ENCODE results near the gene SEC62.

Gene SEC62, protein sequence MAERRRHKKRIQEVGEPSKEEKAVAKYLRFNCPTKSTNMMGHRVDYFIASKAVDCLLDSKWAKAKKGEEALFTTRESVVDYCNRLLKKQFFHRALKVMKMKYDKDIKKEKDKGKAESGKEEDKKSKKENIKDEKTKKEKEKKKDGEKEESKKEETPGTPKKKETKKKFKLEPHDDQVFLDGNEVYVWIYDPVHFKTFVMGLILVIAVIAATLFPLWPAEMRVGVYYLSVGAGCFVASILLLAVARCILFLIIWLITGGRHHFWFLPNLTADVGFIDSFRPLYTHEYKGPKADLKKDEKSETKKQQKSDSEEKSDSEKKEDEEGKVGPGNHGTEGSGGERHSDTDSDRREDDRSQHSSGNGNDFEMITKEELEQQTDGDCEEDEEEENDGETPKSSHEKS

DNA sequence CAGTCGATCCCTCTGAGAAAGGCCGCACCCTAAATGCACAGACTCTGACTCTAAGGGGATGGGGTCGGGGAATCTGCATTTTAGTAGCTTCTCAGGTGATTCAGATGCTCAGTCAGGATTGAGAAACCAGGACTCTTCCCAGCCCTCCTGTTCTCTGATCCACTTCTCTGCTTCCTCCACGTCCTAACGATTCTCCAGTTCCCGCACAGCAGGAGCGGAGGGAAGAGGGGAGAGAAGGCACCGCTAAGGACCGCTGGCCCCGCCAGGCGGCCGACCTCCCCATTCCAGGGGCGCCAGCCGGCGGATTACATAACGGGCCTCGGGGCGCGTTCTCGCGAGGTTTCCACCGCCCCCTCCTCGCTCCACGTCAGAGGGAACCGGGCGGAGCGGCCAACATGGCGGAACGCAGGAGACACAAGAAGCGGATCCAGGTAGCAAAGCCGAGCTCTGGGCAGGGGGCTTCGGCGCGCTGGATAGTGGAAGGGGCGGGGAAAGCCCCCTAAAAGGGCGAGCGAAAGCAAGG is at the start of gene SEC62:
TSS of gene SEC62 (plus strand) at position 380 of the 523 bp plus-strand sequence. CDS start at position 396, 16 bp downstream.
- peak; percentile 87 to 93 for DNase-seq (ENCODE audit: extremely low read depth in 1 of 2, low read depth in 1 of 2)

DNA sequence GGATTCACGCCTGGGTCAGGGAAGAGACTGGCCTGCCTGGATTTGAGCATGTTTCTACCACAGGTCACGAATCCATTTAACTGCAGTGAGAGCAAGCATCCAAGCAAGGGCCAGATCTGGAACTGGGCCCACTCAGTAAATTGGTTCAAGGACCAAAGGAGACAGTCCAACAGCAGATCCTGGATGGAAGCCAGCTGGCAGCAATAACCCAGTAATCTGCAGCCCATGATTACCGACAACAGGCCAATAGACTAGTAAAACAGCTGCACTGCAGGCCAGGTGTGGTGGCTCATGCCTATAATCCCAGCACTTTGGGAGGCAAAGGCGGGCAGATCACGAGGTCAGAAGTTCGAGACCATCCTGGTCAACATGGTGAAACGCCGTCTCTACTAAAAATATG is 43.4 kb upstream of the SEC62 start:
- DNase-seq (ENCODE audit: extremely low read depth in 1 of 2, low read depth in 1 of 2), result no peak

DNA sequence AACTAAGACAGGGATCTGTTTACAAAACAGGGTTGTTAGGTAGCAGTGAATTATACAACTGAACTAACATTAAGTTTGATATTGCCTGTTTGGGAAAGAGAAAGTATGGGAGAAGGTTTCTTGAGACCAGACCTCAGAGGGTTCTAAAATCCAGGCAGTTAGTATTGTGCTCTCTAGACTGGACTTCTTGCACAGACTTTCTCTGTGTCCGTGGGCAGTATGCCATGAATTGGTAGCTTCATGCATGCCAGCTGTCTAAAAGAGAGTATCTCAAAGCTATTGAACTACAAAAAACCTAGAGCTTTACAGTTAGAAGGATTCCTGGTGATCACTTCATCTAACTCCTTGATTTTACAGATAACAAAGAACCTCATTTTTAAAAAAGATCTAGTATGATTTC is 42.8 kb upstream of the SEC62 start:
- no peak for DNase-seq (ENCODE audit: extremely low read depth in 1 of 2, low read depth in 1 of 2)

DNA sequence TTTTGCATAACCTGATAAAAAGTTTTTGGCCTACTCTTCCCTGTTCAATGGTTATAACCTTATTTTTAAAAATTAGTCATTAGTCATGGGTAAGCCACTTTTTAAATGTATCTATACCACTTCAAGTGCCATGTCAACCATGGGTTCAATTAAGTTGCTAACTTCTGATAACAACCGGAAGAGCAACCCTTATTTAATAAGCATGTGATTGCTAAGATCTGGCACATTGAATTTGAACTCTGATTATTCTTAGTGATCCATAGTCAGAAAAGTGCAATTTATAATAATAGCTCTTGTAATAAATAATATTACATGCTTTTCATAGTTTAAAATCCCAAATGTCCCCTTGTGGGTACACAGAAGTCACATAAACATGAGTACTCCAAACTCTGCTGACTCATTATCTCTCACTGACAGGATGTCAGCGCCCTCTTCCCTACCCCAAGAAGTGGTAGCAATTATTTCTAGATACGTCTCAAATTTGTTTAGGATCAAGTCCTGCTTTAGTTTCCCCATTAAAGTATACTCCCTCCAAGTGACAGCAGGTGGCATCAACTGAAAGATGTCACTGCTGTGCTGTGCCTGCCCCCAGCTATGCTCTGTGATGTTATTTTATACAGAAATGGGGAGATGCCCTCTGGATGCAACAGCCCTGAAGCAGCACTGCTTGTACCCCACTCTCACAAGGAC is 36.6 kb upstream of the SEC62 start:
- DNase-seq (ENCODE audit: extremely low read depth in 1 of 2, low read depth in 1 of 2), result no peak

DNA sequence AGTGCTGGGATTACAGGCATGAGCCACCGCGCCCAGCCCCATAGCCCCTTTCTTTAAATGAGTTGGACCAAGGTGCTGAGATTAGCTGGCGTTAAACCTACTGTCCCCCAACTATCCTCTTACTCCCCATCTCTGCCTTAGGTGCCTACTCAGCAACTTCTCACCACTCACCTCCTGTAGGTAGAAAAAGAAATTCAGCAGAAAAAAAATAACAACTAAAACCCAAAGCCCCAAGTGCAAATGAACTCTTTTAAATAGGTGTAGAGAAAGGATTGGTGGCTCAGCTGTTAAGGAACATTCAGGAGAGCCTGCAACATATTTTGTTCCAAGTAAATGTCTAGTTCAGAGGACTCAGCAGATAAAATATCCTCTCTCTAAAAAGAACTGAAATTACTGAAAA is 35.8 kb upstream of the SEC62 start:
- DNase-seq (ENCODE audit: extremely low read depth in 1 of 2, low read depth in 1 of 2), result no peak

DNA sequence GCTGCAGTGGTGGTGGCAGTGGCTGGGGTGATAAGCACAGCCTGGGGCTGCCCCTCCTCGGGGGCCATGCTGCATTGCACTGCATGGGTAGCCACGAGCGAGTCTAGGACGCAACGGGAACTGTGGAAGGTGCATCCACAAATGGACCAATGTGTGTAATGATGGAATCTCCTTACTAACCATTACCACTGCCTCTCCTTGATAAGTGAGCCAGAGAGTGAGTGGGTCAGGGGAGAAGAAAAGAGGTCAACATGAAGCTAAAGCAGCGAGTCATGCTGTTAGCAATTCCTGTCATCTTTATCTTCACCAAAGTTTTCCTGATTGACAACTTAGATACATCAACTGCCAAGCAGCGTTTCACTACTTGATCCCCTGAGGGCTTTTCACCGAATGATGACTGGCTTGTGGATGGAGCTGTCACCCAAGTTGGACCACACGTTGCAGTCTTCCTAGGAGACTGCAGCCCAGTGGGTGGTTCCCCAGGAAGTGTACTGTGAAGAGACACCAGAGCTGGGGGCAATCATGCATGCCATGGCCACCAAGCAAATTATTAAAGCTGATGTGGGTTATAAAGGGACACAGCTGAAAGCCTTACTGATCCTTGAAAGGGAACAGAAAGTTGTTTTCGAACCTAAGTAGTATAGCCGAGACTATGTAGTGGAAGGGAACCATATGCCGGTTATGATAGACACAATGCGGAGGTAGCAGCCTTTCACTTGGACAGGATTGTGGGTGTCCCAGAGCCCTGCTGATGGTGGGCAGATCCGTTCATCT is 34.7 kb upstream of the SEC62 start:
- no peak for DNase-seq (ENCODE audit: extremely low read depth in 1 of 2, low read depth in 1 of 2)

DNA sequence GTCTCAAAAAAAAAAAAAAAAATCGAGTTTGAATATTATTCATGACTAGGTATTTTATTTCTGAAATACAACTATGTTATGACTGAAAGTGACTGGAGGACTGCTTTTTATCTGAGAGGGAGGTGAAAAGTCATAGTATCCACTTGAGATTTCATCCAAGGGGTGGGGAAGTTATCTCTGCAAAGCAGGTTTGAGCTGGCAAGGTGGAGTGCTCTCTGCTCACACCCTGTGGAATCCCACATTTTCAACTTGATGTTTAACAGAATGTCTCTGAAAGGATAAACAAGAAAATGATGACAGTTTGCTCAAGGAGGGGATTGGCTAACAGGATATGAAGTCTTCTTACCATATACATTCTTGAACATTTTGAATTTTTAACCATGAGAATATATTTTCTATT is 27.3 kb upstream of the SEC62 start:
- no peak for DNase-seq (ENCODE audit: extremely low read depth in 1 of 2, low read depth in 1 of 2)

DNA sequence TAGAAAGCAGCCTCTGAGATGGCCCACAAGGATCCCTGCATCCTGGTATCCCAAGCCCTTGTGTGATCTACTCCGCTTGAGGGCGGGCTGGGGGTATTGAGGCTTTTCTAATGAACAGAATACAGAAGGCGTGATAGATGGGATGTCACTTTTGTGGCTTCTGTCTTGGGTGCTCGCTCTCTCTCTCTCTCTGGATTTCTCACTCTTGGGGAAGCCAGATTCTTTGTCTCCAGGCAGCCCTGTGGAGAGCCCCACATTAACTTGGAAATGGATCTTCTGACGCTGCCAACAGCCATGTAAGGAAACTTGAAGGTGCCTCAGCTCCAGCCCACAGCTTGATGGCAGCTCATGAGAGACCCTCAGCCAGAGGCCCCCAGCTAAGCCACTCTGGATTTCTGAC is 26.9 kb upstream of the SEC62 start:
- DNase-seq (ENCODE audit: extremely low read depth in 1 of 2, low read depth in 1 of 2), result no peak

DNA sequence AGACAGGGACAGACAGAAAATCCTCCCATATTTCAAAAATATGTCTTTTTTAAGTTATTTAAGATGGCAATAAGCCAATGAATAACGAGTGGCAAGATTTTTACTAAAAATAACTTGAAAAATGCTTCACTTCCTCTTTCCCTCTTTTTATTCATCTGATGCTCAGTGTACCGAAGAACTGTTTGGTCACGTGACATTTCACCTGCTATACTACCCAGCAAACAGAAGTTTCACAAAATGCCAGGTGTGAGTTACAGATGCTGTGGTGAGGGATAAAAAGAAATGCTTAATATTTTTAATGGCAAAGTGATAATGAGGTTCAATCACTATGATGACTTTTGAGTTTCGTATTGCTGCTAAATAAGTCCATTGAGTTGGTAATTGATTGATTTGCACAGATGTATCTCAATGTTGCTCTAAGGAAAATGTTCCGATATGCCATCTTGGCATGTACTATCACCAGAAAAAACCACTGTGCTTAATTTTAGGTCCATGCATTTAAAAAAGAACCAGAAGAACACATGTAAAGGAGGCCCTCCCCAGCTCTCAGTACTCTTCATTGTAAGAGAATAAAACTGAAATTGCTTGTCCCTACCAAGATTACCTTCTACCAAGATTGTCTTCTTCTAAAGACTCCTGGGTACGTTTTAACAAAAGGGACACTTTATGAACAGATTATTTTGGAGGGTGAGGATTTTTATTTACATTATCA is 26.0 kb upstream of the SEC62 start:
- no peak for DNase-seq (ENCODE audit: extremely low read depth in 1 of 2, low read depth in 1 of 2)

DNA sequence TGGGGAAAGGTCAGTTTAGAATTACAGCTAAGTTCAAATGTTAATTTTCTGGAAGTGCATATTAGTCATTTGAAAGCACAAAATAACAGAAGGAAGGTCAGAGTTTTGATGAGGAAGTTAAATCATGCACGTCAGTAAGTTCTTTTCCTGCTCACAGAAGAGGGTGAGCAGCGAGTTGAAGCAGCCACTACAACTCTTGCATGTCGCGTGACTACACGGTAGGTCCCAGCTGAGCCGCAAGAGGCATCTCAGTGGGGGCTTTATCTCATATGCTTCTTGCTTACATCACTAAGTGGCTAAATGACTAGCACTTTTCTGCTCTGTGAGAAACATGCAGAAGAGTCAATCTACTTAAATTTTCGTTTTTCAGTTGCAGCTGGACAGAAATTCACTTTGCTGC is 21.3 kb upstream of the SEC62 start:
- DNase-seq (ENCODE audit: extremely low read depth in 1 of 2, low read depth in 1 of 2), result no peak

DNA sequence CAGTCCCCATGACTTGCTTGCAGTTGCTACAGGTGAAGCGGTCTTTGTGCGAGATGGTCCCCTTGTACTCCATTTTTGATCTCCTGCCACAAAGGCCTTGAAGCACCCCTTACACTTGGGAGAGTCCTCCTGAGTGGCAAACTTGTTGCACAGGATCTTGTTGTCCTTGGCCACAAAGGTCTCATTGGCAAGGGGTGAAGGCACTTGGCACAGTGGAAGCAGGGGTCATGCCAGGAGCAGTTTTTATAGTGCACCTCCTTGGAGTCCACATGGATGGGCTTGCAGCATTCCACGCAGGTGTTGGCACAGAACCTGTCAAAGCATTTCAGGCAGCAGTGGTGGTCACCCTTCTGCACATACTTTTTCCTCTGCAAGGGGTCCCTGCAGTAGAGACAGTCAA is 20.3 kb upstream of the SEC62 start:
- no peak for DNase-seq (ENCODE audit: extremely low read depth in 1 of 2, low read depth in 1 of 2)

DNA sequence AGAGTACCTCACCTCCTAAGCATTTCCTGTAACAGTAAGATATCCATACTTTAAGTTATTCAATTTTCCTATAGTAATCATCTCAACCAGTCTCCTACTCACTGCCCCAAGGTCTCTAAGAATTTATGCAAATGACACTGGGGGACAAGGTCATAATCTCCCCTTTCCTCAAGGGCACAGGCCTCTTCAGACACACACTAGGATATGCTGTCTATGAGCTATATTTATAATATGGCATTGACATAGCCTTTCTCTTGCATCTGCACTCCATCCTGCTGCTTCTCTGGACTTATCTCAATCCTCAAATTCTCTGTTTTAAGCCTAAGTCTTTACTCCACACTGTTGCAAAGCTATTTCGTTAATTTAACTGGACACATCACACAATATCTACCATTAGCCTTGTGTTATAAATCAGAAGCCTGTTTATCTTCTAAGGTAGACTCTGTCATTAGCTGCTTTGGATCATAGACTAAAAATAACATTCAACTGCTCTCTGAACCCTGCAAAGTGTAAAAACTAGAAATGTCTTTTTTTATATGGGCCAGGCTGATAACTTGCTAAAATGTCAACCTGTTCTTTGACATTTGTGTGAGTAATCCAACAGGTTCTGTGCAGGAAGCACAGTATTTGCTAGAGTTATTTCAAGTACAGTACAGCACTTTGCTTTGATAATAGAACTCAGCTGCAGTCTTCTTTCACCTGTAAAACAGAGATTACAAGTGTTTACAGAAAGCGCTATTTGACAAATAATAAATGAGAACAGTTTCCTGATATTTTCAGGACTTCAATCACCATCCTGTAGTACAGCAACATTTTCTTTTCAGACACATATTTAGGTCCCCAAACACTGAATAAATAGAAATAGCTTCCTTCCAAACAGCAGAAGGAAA is 17.8 kb upstream of the SEC62 start:
- DNase-seq (ENCODE audit: extremely low read depth in 1 of 2, low read depth in 1 of 2), result no peak

DNA sequence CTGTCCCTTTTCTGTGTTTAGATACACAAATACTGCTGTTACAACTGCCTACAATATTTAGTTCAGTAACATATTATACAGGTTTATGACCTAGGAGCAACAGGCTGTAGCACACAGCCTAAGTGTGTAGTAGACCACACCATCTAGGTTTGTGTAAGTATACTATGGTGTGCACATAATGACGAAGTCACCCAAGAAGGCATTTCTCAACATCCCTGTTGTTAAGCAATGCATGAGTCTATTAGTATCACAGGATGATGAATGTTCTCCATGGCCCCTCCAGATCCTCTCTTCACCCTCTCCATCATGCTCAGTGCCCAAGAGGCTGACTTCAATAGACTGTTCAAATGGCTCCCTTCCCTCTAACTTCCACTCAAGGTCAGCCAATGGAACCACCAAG is 14.6 kb upstream of the SEC62 start:
- DNase-seq (ENCODE audit: extremely low read depth in 1 of 2, low read depth in 1 of 2), result no peak

DNA sequence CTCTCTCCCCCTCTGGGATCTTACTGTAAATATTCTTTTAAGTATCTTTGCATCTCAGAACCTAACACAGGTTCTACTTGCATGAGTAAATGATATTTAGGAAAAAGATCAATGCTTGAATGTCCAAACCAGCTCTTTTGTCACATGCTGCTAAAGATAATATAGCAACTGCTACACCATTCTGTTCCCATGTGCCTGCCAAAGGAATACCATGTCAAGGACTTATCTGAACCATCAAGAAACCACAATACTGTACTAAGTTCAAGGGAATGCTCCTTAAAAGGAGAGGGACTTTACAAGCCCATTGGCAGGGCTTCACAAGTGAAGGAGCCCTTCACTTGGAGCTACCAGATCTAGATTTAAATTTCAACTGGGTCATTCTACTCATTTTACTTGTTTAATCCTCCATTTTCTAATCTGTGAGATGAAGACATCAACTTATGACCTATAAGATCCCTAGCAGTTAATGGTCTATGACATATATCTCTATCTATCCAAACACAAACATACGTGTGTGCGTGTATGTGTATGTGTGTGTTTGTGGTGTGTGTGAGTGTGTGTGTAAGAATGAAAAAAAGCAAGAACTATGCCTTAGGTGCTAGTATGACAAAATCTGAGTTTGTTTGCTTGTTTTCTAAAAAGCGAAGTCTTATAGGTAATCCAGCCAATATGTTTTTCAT is 13.0 kb upstream of the SEC62 start:
- DNase-seq (ENCODE audit: extremely low read depth in 1 of 2, low read depth in 1 of 2), result no peak

DNA sequence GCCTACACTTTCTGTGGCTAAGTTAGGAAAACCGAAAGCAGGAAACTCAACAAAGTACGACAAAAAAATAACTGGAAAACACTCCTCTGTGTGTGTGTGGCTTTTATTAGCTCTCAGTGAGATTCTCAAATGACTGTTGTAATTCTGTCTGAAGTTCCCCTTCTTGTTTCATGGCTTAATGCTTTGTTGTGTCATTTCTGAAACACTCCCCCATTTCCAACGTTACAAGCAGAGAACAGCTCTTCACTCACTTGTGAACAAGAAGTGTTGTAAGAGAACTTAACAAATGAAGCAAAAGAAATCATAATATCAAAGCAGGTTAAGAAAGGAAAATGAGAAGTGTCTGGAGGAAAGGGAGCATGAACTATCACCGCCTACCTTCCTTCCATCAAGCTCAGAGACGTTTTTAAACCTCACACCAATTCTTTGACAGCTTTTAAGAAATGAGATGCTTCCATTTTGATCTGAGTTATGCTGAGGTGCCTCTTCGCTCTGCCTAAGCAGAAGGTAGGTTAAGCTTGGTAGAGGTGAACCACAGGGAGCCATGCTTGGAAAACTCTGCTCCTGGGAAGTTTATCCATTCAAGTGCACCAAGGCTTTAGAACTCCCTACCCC is 12.4 kb upstream of the SEC62 start:
- DNase-seq (ENCODE audit: extremely low read depth in 1 of 2, low read depth in 1 of 2), result no peak

DNA sequence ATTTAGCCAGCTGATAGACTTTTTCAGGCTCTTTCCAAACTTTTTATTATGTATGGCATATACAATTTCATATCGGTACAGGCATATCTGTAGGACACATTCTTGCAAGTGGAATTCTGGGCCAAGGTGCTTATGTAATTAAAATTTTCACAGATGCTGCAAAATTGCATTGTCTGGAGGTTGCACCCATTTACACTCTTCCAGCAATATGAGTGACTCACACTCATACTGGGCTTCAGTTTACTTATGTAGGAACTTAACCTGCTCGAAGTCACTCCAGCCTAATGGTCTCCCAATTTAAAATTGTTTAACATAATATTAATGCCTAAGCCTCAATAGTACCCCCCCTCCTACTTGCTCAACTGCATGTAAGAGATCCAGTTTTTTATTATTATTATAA is 11.2 kb upstream of the SEC62 start:
- no peak for DNase-seq (ENCODE audit: extremely low read depth in 1 of 2, low read depth in 1 of 2)

DNA sequence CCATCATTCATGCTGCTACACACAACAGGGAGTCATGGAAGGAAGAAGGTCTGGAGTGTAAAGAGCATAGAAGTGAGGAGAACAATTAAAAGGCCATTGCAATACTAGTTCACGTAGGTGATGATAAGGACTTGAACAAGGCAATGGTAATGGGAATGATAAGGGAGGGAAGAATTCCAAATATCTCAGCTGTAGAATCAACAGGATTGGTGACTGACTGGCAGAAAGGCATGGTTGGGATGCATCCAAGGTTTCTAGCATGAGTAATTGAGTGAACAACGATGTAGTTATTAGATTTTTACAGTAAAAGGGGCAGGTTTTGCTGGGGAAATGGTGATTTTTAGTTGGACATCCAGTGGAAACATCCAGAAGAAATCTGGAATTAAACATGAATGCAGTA is 2.4 kb upstream of the SEC62 start:
- no peak for DNase-seq (ENCODE audit: extremely low read depth in 1 of 2, low read depth in 1 of 2)

DNA sequence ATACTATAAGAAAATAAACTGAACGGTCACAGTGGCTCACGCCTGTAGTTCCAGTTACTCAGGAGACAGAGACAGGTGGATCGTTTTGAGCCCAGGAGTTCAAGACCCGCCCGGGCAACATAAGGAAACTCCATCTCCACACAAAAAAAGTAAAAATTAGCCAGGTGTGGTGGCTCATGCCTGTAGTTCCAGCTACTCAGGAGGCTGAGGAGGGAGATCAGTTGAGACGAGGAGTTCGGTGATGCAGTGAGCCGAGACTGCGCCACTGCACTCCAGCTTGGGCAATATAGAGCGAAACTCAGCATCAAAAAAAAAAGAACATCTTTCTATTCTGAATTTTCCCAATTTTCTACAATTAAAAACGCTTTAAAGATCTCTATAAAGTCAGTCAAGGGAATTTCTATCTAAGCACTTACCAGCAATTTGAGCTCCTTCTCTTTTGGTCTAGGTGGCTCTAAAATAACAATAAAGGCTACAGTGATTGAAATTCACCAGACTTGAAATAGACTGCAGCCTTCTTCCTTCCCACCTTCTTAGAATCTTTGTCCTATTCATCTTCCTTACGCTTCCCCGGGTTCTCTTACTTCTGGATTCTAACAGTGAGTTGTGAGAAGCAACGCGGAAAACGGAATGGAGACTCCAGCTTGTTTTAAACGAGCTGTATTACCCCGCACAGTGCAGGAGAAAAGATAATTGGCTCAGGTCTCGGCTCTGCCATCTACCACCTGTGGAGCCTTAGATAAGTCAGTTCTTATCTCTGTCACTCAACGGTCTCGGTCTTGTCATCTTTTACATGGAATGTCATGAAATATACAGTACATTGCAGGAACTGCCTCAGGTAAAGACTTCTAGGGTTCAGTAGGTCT is 812 bp upstream of the SEC62 start:
- no peak for DNase-seq (ENCODE audit: extremely low read depth in 1 of 2, low read depth in 1 of 2)
